Measurements from ENCODE around the gene CDH15.

DNA sequence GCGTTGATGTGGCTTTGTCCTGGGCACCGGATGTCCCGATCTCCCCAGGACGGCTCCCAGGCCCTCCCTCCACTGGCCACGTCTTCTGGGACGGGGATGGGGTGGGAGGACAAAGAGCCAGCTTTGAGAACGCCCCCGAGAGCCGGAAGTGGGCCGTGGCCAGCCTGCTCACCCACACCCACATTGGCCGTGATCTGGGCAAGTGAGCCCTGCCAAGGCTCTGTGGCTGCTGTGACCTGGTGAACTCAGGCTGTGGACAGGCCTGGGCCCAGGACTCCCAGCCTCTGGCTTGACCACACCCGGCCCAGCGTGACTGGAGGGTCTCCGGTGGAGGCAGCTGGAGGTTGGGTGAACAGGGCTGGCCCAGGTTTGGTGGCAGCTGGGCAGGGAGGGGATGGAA, 3.3 kb downstream of the CDH15 start:
- TF ChIP-seq, protein P1, sequence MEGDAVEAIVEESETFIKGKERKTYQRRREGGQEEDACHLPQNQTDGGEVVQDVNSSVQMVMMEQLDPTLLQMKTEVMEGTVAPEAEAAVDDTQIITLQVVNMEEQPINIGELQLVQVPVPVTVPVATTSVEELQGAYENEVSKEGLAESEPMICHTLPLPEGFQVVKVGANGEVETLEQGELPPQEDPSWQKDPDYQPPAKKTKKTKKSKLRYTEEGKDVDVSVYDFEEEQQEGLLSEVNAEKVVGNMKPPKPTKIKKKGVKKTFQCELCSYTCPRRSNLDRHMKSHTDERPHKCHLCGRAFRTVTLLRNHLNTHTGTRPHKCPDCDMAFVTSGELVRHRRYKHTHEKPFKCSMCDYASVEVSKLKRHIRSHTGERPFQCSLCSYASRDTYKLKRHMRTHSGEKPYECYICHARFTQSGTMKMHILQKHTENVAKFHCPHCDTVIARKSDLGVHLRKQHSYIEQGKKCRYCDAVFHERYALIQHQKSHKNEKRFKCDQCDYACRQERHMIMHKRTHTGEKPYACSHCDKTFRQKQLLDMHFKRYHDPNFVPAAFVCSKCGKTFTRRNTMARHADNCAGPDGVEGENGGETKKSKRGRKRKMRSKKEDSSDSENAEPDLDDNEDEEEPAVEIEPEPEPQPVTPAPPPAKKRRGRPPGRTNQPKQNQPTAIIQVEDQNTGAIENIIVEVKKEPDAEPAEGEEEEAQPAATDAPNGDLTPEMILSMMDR (IDR thresholded peaks at IDR 0.05), result no peak
- TF ChIP-seq, protein P2, sequence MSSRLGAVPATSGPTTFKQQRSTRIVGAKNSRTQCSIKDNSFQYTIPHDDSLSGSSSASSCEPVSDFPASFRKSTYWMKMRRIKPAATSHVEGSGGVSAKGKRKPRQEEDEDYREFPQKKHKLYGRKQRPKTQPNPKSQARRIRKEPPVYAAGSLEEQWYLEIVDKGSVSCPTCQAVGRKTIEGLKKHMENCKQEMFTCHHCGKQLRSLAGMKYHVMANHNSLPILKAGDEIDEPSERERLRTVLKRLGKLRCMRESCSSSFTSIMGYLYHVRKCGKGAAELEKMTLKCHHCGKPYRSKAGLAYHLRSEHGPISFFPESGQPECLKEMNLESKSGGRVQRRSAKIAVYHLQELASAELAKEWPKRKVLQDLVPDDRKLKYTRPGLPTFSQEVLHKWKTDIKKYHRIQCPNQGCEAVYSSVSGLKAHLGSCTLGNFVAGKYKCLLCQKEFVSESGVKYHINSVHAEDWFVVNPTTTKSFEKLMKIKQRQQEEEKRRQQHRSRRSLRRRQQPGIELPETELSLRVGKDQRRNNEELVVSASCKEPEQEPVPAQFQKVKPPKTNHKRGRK (CRISPR knock-in tag; IDR thresholded peaks at IDR 0.05; ENCODE audit: borderline replicate concordance), result no peak

Measured in WTC11 (cell line).